ENCODE measurements around the gene TGFB2. TPM values are rescaled to one million over a fixed set of nuclear protein-coding genes. Genes with fewer than 3 reads are reported as not detected.

The TGFB2 gene
- total and polyA plus RNA-seq, 4 donors, result 0.21 to 0.75 (median 0.41) TPM

DNA sequence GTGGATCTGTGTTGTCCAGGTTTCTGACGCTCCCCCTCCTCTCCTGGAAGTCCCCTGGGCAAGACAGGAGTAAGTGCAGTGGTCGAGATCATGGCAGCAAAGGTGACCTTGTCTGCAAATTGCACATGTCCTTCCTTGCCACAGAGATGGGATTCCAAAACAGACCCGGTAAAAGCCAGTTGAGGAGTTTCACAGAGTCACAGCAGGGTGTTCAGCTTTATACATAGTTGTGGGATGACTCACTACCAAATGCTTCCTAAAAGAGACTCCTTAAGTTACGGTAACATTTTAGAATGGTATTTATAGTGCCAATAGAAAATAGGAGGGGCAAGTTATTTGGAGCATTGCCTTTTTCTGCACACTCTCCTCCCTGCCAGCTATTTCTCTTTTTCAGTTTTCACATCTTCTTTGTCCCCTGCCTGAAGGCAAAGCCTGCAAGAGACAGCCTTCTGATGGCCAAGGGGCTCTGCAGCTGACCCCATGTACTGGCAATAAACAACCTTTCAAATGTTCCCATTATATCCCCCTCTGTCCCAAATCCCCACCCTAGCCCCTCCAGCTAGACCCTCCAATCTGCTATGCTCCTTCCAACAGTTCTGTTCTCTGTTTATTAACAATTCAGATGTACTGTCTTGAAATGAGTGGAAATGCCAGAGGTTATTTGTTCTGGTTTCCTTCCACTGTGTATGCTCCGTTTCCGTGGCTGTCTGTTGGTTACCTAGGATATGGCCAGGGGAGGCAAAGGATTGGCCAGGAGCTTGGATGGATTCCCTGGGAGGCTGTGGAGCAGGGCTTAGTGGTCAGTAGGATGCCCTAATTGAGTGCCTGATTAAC is 115.0 kb downstream of the TGFB2 start:
- Histone ChIP-seq H3K27ac (ENCODE audit: low read depth in 1 of 2, low read length in 2 of 2) (no peak overlapping the region), H3K4me1 (ENCODE audit: control insufficient read depth in 4 of 4, insufficient read depth in 4 of 4, low read length in 3 of 4) (no peaks in the 10 kb centered on the region), H3K27me3 (ENCODE audit: control insufficient read depth in 4 of 4, insufficient read depth in 4 of 4, low read length in 3 of 4) (no peaks in the 10 kb centered on the region), H3K4me3 (ENCODE audit: low read depth in 1 of 3, low read length in 3 of 3) (no peak overlapping the region), H3K9ac (ENCODE audit: low read depth in 1 of 2, low read length in 2 of 2) (no peak overlapping the region), H3K9me3 (ENCODE audit: control insufficient read depth in 4 of 4, low read length in 3 of 4) (no peaks in the 10 kb centered on the region), H3K36me3 (ENCODE audit: control insufficient read depth in 4 of 4, insufficient read depth in 3 of 4, low read depth in 1 of 4, low read length in 3 of 4) (no peaks in the 10 kb centered on the region)
- WGBS, result 39% methylated on average over 6 of the region's 6 CpGs
- no peak for DNase-seq (ENCODE audit: low spot score)
- TF ChIP-seq JUND (IDR thresholded peaks at IDR 0.05), result peak; percentile 48 to 61
- TF ChIP-seq HNF4A (conservative IDR thresholded peaks at IDR 0.05), result no peak

GRCh38 chr1:218461351-218461750 is 116.2 kb downstream of the TGFB2 start:
- 66% methylated on average over 1 of the region's 1 CpG for WGBS
- Histone ChIP-seq H3K9me3 (ENCODE audit: control insufficient read depth in 4 of 4, low read length in 3 of 4) (no peaks in the 10 kb centered on the region), H3K4me1 (ENCODE audit: control insufficient read depth in 4 of 4, insufficient read depth in 4 of 4, low read length in 3 of 4) (no peaks in the 10 kb centered on the region), H3K4me3 (ENCODE audit: low read depth in 1 of 3, low read length in 3 of 3) (no peak overlapping the region), H3K27me3 (ENCODE audit: control insufficient read depth in 4 of 4, insufficient read depth in 4 of 4, low read length in 3 of 4) (no peaks in the 10 kb centered on the region), H3K27ac (ENCODE audit: low read depth in 1 of 2, low read length in 2 of 2) (no peak overlapping the region), H3K9ac (ENCODE audit: low read depth in 1 of 2, low read length in 2 of 2) (no peak overlapping the region), H3K36me3 (ENCODE audit: control insufficient read depth in 4 of 4, insufficient read depth in 3 of 4, low read depth in 1 of 4, low read length in 3 of 4) (no peaks in the 10 kb centered on the region)
- DNase-seq (ENCODE audit: low spot score), result no peak
- TF ChIP-seq FOXA1 (IDR thresholded peaks at IDR 0.05), result no peak
- no peak for TF ChIP-seq GABPA (IDR thresholded peaks at IDR 0.05 in 1 of 2, conservative IDR thresholded peaks at IDR 0.05 in 1 of 2)
- no peak for TF ChIP-seq ZBTB33 (IDR thresholded peaks at IDR 0.05)
- TF ChIP-seq, protein P1, sequence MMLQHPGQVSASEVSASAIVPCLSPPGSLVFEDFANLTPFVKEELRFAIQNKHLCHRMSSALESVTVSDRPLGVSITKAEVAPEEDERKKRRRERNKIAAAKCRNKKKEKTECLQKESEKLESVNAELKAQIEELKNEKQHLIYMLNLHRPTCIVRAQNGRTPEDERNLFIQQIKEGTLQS (IDR thresholded peaks at IDR 0.05), result no peak
- TF ChIP-seq EGR1 (IDR thresholded peaks at IDR 0.05; ENCODE audit: low read depth in 2 of 2), result no peak
- TF ChIP-seq, protein P2, sequence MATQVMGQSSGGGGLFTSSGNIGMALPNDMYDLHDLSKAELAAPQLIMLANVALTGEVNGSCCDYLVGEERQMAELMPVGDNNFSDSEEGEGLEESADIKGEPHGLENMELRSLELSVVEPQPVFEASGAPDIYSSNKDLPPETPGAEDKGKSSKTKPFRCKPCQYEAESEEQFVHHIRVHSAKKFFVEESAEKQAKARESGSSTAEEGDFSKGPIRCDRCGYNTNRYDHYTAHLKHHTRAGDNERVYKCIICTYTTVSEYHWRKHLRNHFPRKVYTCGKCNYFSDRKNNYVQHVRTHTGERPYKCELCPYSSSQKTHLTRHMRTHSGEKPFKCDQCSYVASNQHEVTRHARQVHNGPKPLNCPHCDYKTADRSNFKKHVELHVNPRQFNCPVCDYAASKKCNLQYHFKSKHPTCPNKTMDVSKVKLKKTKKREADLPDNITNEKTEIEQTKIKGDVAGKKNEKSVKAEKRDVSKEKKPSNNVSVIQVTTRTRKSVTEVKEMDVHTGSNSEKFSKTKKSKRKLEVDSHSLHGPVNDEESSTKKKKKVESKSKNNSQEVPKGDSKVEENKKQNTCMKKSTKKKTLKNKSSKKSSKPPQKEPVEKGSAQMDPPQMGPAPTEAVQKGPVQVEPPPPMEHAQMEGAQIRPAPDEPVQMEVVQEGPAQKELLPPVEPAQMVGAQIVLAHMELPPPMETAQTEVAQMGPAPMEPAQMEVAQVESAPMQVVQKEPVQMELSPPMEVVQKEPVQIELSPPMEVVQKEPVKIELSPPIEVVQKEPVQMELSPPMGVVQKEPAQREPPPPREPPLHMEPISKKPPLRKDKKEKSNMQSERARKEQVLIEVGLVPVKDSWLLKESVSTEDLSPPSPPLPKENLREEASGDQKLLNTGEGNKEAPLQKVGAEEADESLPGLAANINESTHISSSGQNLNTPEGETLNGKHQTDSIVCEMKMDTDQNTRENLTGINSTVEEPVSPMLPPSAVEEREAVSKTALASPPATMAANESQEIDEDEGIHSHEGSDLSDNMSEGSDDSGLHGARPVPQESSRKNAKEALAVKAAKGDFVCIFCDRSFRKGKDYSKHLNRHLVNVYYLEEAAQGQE (IDR thresholded peaks at IDR 0.05), result no peak
- no peak for TF ChIP-seq YY1 (IDR thresholded peaks at IDR 0.05)
- no peak for TF ChIP-seq JUND (IDR thresholded peaks at IDR 0.05)
- TF ChIP-seq HNF4G (IDR thresholded peaks at IDR 0.05), result no peak
- TF ChIP-seq RXRA (IDR thresholded peaks at IDR 0.05), result no peak
- TF ChIP-seq FOXA2 (IDR thresholded peaks at IDR 0.05), result no peak

Measured in liver (tissue), 9 donors.